A549 (cell line): ENCODE results near the gene OPCML. TPM values are rescaled to one million over a fixed set of nuclear protein-coding genes. Genes with fewer than 3 reads are reported as not detected.

Experiments used
- ATAC-seq, 2 experiments: fragments of 200-7000 bp in 1 of 2; fragments of >200 bp in 1 of 2; cut with Nextera tagmentation in 1 of 2; cut with Tn5 transposase in 1 of 2; 3 replicates each; pipeline versions ENCODE4 v1.8.0 to v1.9.1; 2018 to 2020; ENCODE audit warnings: mild to moderate bottlenecking in 1 of 2, moderate library complexity in 1 of 2
- CTCF ChIA-PET: fragments of 300-600 bp; sonication (Branson Sonifier 250); formaldehyde crosslinking; extraction: SDS; loops from one replicate; lab custom pipeline; 2021; ENCODE audit warnings: antibody characterized with exemption, inconsistent platforms; lab: Yijun Ruan, JAX
- POLR2A ChIA-PET: fragments of 350-600 bp; formaldehyde crosslinking; extraction: SDS; loops from one replicate; lab custom pipeline; 2021; ENCODE audit warnings: antibody characterized with exemption, inconsistent platforms; lab: Yijun Ruan, JAX
- DNase-seq, 2 experiments: peaks; one replicate each; pipeline versions ENCODE4 v3.0.0 to v3.0.0-alpha.2; 2011 to 2016; ENCODE audit warnings: low read depth in 1 of 2, low spot score in 1 of 2
- FAIRE-seq: peaks from 2 replicates; lab custom pipeline; 2011; peaks lifted over from hg19 to GRCh38; lab: Jason Lieb, UNC
- H3K27ac ChIP-seq, 2 experiments: fragments of >200 bp; sonication (Bioruptor Twin); formaldehyde crosslinking; 3 replicates each; pipeline ENCODE4 v1.5.1; 2016 to 2017
- H3K4me1 ChIP-seq: fragments of >200 bp; sonication (Bioruptor Twin); formaldehyde crosslinking; 3 replicates; pipeline ENCODE4 v1.6.1; 2016
- H3K4me2 ChIP-seq: fragments of >200 bp; sonication (Bioruptor Twin); formaldehyde crosslinking; 3 replicates; pipeline ENCODE4 v1.6.1; 2016
- H3K4me3 ChIP-seq: fragments of >200 bp; sonication (Bioruptor Twin); formaldehyde crosslinking; 3 replicates; pipeline ENCODE4 v1.5.1; 2016
- H3K9me3 ChIP-seq: fragments of >200 bp; sonication (Bioruptor Twin); formaldehyde crosslinking; 3 replicates; pipeline ENCODE4 v1.6.1; 2016
- BHLHE40 ChIP-seq: IDR thresholded peaks from 2 replicates; pipeline ENCODE4 v1.6.1; 2012; ENCODE audit warnings: low read depth, low read length, inconsistent platforms
- CBX8 ChIP-seq: fragments of 200-600 bp; sonication (generic); IDR thresholded peaks from 2 replicates; pipeline ENCODE4 v1.6.1; 2016
- CHD2 ChIP-seq: fragments of 150-350 bp; IDR thresholded peaks from 2 replicates; pipeline ENCODE4 v1.6.1; 2014; ENCODE audit warnings: low read length; ENCODE audit not compliant: partially characterized antibody
- EP300 ChIP-seq, 2 experiments: fragments of >200 bp; sonication (Bioruptor Twin); formaldehyde crosslinking; IDR thresholded peaks; 2 replicates in 1 of 2; 3 replicates in 1 of 2; pipeline ENCODE4 v1.6.1; 2016 to 2017
- FOSB ChIP-seq: fragments of 250-450 bp; sonication (Bioruptor Pico); IDR thresholded peaks from 2 replicates; pipeline ENCODE4 v1.5.0; 2020; ENCODE audit warnings: mild to moderate bottlenecking, moderate library complexity
- FOSL2 ChIP-seq, 2 experiments: fragments of 450-650 bp in 1 of 2; fragments of >200 bp in 1 of 2; sonication (Bioruptor Twin) in 1 of 2; formaldehyde crosslinking; IDR thresholded peaks; 2 replicates each; pipeline versions ENCODE4 v1.5.0 to v1.6.1; 2016 to 2020; ENCODE audit warnings: mild to moderate bottlenecking in 1 of 2, moderate library complexity in 1 of 2
- FOXS1 ChIP-seq: fragments of 250-450 bp; sonication (Bioruptor Pico); IDR thresholded peaks from 2 replicates; pipeline ENCODE4 v1.5.0; 2020; ENCODE audit warnings: mild to moderate bottlenecking, moderate library complexity
- GATA3 ChIP-seq: IDR thresholded peaks from 2 replicates; pipeline ENCODE4 v1.6.1; 2012; ENCODE audit warnings: borderline replicate concordance
- HOXA7 ChIP-seq: fragments of 250-450 bp; sonication (Bioruptor Pico); IDR thresholded peaks from 2 replicates; pipeline ENCODE4 v1.5.0; 2020; ENCODE audit warnings: mild to moderate bottlenecking, moderate library complexity
- JUN ChIP-seq, 2 experiments: fragments of >200 bp; sonication (Bioruptor Twin); formaldehyde crosslinking; IDR thresholded peaks; 2 replicates in 1 of 2; 3 replicates in 1 of 2; pipeline ENCODE4 v1.6.1; 2016 to 2017
- JUNB ChIP-seq: fragments of >200 bp; sonication (Bioruptor Twin); formaldehyde crosslinking; IDR thresholded peaks from 2 replicates; pipeline ENCODE4 v1.6.1; 2016
- MYC ChIP-seq: IDR thresholded peaks from 2 replicates; pipeline ENCODE4 v1.6.1; 2012; ENCODE audit warnings: mild to moderate bottlenecking, inconsistent platforms, low read length, improper control_type of control experiment, borderline replicate concordance
- NPAS2 ChIP-seq: fragments of 250-450 bp; sonication (Bioruptor Pico); IDR thresholded peaks from 2 replicates; pipeline ENCODE4 v1.8.0; 2022; ENCODE audit warnings: mild to moderate bottlenecking, moderate library complexity, borderline replicate concordance
- NR3C1 ChIP-seq: fragments of >200 bp; sonication (Bioruptor Twin); formaldehyde crosslinking; IDR thresholded peaks from 3 replicates; pipeline ENCODE4 v1.6.1; 2017
- POLR2AphosphoS2 ChIP-seq: conservative IDR thresholded peaks from 2 replicates; pipeline ENCODE4 v1.6.1; 2012; ENCODE audit warnings: low read length, improper control_type of control experiment, inconsistent platforms
- RNF2 ChIP-seq: fragments of 200-600 bp; sonication (generic); IDR thresholded peaks from 2 replicates; pipeline ENCODE4 v1.6.1; 2016; ENCODE audit warnings: low read depth, mild to moderate bottlenecking, antibody characterized with exemption, moderate library complexity, borderline replicate concordance
- SMC3 ChIP-seq: fragments of >200 bp; sonication (Bioruptor Twin); formaldehyde crosslinking; IDR thresholded peaks from 3 replicates; pipeline ENCODE4 v1.6.1; 2018; ENCODE audit warnings: inconsistent platforms
- ZC3H11A ChIP-seq: fragments of 450-650 bp; IDR thresholded peaks from 2 replicates; pipeline ENCODE4 v1.6.1; 2014; ENCODE audit warnings: antibody characterized with exemption, mild to moderate bottlenecking
- ZFP36 ChIP-seq: fragments of 450-650 bp; IDR thresholded peaks from 2 replicates; pipeline ENCODE4 v1.6.1; 2014; ENCODE audit warnings: borderline replicate concordance; ENCODE audit not compliant: partially characterized antibody
- ZNF302 ChIP-seq: fragments of 250-450 bp; sonication (Bioruptor Pico); IDR thresholded peaks from 2 replicates; pipeline ENCODE4 v1.9.0; 2021; ENCODE audit warnings: inconsistent platforms, mild to moderate bottlenecking, moderate library complexity
- ZSCAN20 ChIP-seq: fragments of 250-450 bp; sonication (Bioruptor Pico); IDR thresholded peaks from 2 replicates; pipeline ENCODE4 v1.8.0; 2022; ENCODE audit warnings: mild to moderate bottlenecking, moderate library complexity
- WGBS: methylation state at CpG from one replicate; pipeline ENCODE4 v1.1.6; 2017; ENCODE audit errors: missing lambda C conversion rate; 5-methylcytosine and 5-hydroxymethylcytosine counted together
- polyA plus RNA-seq, 4 experiments: library from polyadenylated mRNA; depleted of rRNA in 3 of 4; stranded (reverse); fragments of >200 nt; fragmentation: RNase III in 1 of 4; extraction: RNeasy Plus Mini Kit Qiagen cat#74134 plus additional on column Dnase treatment in 1 of 4; gene quantifications; 2 replicates in 3 of 4; 3 replicates in 1 of 4; pipeline ENCODE4 v1.2.3, GENCODE V29; 2011 to 2017
- TF ChIP-seq, protein P1 (sequence below): fragments of >200 bp; sonication (Bioruptor Twin); formaldehyde crosslinking; IDR thresholded peaks from 3 replicates; pipeline ENCODE4 v1.6.1; 2016
- TF ChIP-seq, protein P2 (sequence below): fragments of 250-450 bp; sonication (Bioruptor Pico); IDR thresholded peaks from 2 replicates; pipeline ENCODE4 v1.5.0; 2020; ENCODE audit warnings: low read depth, mild to moderate bottlenecking, moderate library complexity
- TF ChIP-seq, protein P3 (sequence below): IDR thresholded peaks from 2 replicates; pipeline ENCODE4 v1.6.1; 2012; ENCODE audit warnings: low read depth, borderline replicate concordance
- TF ChIP-seq, protein P4 (sequence below): IDR thresholded peaks from 2 replicates; pipeline ENCODE4 v1.6.1; 2012
- TF ChIP-seq, protein P5 (sequence below): fragments of 150-350 bp; IDR thresholded peaks from 2 replicates; pipeline ENCODE4 v1.6.1; 2014; ENCODE audit warnings: low read depth, mild to moderate bottlenecking, low read length
- TF ChIP-seq, protein P6 (sequence below): fragments of 450-650 bp; IDR thresholded peaks from 2 replicates; pipeline ENCODE4 v1.6.1; 2014; ENCODE audit warnings: antibody characterized with exemption

The OPCML gene
- polyA plus RNA-seq, 2 of the 4 experiments (the other 2 are of a cell fraction): not detected

DNA sequence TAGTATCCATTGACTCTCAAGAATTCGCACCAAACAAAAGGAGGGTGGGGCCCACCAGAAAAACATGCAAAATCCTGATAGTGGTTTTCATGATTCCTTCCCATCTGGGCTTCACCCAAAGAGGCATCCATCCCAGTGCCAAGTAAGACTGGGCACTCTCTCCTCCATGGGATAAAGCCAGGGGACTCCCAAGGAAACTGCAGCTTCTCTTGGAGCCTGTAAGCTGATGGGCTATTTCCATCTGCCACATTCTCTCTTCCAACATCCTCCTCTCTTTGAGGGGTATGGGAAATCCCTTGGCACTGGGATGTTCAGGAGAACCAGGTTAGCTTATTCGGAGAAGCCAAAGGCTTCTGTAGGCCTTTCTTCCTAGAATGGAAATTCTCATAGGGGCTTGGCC lies 10.8 kb downstream of the OPCML start:
- ATAC-seq (no peak), DNase-seq (no peak), FAIRE-seq (no peak)
- Histone ChIP-seq H3K4me2 (no peak overlapping the region), H3K9me3 (no peaks in the 10 kb centered on the region), H3K4me1 (no peaks in the 10 kb centered on the region), H3K4me3 (no peak overlapping the region), H3K27ac (no peak overlapping the region)
- CTCF ChIA-PET: no interaction called here
- WGBS: 8% methylated on average over 2 of the region's 2 CpGs
- TF ChIP-seq, protein P1, sequence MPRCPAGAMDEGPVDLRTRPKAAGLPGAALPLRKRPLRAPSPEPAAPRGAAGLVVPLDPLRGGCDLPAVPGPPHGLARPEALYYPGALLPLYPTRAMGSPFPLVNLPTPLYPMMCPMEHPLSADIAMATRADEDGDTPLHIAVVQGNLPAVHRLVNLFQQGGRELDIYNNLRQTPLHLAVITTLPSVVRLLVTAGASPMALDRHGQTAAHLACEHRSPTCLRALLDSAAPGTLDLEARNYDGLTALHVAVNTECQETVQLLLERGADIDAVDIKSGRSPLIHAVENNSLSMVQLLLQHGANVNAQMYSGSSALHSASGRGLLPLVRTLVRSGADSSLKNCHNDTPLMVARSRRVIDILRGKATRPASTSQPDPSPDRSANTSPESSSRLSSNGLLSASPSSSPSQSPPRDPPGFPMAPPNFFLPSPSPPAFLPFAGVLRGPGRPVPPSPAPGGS: no peak
- TF ChIP-seq GATA3 (no peak), CBX8 (no peak), SMC3 (no peak), ZC3H11A (no peak), JUN (IDR thresholded peaks at IDR 0.05) (no peak), NR3C1 (no peak), ZFP36 (no peak), EP300 (IDR thresholded peaks at IDR 0.05) (no peak), HOXA7 (CRISPR knock-in tag) (no peak)
- TF ChIP-seq, protein P2, sequence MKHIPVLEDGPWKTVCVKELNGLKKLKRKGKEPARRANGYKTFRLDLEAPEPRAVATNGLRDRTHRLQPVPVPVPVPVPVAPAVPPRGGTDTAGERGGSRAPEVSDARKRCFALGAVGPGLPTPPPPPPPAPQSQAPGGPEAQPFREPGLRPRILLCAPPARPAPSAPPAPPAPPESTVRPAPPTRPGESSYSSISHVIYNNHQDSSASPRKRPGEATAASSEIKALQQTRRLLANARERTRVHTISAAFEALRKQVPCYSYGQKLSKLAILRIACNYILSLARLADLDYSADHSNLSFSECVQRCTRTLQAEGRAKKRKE (CRISPR knock-in tag): no peak
- TF ChIP-seq, protein P3, sequence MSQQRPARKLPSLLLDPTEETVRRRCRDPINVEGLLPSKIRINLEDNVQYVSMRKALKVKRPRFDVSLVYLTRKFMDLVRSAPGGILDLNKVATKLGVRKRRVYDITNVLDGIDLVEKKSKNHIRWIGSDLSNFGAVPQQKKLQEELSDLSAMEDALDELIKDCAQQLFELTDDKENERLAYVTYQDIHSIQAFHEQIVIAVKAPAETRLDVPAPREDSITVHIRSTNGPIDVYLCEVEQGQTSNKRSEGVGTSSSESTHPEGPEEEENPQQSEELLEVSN: no peak
- TF ChIP-seq, protein P4, sequence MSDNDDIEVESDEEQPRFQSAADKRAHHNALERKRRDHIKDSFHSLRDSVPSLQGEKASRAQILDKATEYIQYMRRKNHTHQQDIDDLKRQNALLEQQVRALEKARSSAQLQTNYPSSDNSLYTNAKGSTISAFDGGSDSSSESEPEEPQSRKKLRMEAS: no peak
- TF ChIP-seq, protein P5, sequence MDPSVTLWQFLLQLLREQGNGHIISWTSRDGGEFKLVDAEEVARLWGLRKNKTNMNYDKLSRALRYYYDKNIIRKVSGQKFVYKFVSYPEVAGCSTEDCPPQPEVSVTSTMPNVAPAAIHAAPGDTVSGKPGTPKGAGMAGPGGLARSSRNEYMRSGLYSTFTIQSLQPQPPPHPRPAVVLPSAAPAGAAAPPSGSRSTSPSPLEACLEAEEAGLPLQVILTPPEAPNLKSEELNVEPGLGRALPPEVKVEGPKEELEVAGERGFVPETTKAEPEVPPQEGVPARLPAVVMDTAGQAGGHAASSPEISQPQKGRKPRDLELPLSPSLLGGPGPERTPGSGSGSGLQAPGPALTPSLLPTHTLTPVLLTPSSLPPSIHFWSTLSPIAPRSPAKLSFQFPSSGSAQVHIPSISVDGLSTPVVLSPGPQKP: no peak
- POLR2A ChIA-PET: no interaction called here

DNA sequence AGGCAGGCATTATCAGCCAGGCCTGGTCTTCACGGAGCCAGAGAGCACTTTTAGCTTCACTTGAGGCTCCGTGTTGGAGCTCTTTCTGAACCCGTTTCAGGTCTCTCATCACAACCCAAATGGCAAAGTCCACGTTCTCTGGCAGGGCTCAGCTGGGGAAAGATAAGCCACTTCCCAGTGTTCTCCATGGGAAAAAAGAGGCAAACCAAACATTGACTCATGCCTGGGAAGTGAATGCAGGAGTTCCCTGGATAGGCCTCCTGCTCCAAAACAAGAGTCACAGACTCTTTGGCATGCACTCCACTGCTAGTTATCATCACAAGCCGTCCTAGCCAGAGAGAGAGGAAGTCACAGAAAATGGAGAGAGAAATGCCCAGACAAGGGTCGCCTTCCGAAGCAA lies 11.6 kb downstream of the OPCML start:
- 7% methylated on average over 7 of the region's 7 CpGs for WGBS
- Histone ChIP-seq H3K4me3 (no peak overlapping the region), H3K4me1 (no peaks in the 10 kb centered on the region), H3K9me3 (no peaks in the 10 kb centered on the region), H3K4me2 (no peak overlapping the region)
- ATAC-seq (no peak), DNase-seq (peak in 1 of 2 experiments; percentile 1), FAIRE-seq (no peak)
- POLR2A ChIA-PET: no interaction called here
- TF ChIP-seq EP300 (IDR thresholded peaks at IDR 0.05) (no peak), FOXS1 (no peak), NPAS2 (no peak), RNF2 (no peak), FOSB (CRISPR knock-in tag) (no peak), NR3C1 (no peak), JUNB (no peak), BHLHE40 (no peak), POLR2AphosphoS2 (no peak), FOSL2 (IDR thresholded peaks at IDR 0.05) (no peak), FOSL2 (CRISPR knock-in tag; IDR thresholded peaks at IDR 0.05) (no peak), JUN (IDR thresholded peaks at IDR 0.05) (no peak), ZSCAN20 (no peak), ZNF302 (CRISPR knock-in tag) (no peak), SMC3 (no peak), MYC (no peak), CHD2 (no peak)
- TF ChIP-seq, protein P5: no peak
- TF ChIP-seq, protein P6, sequence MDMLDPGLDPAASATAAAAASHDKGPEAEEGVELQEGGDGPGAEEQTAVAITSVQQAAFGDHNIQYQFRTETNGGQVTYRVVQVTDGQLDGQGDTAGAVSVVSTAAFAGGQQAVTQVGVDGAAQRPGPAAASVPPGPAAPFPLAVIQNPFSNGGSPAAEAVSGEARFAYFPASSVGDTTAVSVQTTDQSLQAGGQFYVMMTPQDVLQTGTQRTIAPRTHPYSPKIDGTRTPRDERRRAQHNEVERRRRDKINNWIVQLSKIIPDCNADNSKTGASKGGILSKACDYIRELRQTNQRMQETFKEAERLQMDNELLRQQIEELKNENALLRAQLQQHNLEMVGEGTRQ: no peak
- TF ChIP-seq, all 56 proteins: peak for 0
- H3K27ac ChIP-seq: no peak overlapping the region
- CTCF ChIA-PET: interaction anchor here (1.5 kb wide), 1 partner anchor 10 kb away, joined by 3 read pairs; no protein-coding TSS in a partner anchor
